HFF-Myc (cell line): Measurements from ENCODE around the gene VAMP8.

ENCODE experiments used
- DNase-seq: peaks from one replicate; pipeline ENCODE4 v3.0.0-alpha.2; 2011; ENCODE audit warnings: low read depth; ENCODE audit errors: extremely low read depth
- H3K4me3 ChIP-seq: replicated peaks from 2 replicates; pipeline ENCODE4 v1.5.1; 2011; ENCODE audit warnings: low read depth, mild to moderate bottlenecking, control low read depth, low read length
- TF ChIP-seq, protein P1 (sequence below): IDR thresholded peaks from 2 replicates; pipeline ENCODE4 v1.5.1; 2012; ENCODE audit warnings: mild to moderate bottlenecking, low read depth, low read length, control low read depth; ENCODE audit errors: missing control alignments

VAMP8 gene

GRCh38 chr2:85547859-85548607, 29.4 kb upstream of the VAMP8 start:
- DNase-seq: no peak
- no peak overlapping the region for H3K4me3 ChIP-seq
- TF ChIP-seq, protein P1, sequence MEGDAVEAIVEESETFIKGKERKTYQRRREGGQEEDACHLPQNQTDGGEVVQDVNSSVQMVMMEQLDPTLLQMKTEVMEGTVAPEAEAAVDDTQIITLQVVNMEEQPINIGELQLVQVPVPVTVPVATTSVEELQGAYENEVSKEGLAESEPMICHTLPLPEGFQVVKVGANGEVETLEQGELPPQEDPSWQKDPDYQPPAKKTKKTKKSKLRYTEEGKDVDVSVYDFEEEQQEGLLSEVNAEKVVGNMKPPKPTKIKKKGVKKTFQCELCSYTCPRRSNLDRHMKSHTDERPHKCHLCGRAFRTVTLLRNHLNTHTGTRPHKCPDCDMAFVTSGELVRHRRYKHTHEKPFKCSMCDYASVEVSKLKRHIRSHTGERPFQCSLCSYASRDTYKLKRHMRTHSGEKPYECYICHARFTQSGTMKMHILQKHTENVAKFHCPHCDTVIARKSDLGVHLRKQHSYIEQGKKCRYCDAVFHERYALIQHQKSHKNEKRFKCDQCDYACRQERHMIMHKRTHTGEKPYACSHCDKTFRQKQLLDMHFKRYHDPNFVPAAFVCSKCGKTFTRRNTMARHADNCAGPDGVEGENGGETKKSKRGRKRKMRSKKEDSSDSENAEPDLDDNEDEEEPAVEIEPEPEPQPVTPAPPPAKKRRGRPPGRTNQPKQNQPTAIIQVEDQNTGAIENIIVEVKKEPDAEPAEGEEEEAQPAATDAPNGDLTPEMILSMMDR: no peak

DNA sequence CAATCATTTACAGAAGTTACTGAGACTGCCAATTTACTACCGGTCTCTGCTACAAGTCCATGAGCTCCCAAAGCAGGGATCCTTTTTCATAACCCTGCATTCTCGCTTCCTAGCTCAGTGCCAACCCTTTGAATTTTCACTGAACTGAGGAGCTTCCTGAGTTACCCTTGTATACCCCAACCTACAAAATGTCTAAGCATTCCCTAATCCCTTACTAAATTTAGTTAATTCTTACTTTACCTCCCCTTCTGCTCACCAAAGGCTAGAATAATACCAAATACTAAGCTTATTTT, 28.8 kb upstream of the VAMP8 start:
- DNase-seq: no peak
- TF ChIP-seq, protein P1: no peak
- no peak overlapping the region for H3K4me3 ChIP-seq

DNA sequence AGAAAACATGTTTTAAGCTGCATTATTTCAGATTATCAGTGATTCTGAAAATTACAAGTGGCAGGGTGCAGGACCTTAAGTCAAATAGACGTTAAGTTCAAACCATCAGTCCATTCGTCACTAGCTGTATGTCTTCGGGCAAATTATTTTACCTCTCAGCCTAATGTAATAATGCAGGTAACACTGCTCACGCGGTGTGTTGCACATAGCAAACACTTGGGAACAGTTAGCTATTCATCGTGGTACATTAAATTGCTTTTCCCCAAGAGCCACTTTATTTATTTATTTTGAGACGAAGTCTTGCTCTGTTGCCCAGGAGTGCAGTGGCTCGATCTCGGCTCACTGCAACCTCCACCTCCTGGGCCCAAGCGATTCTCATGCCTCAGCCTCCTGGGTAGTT, 28.3 kb upstream of the VAMP8 start:
- TF ChIP-seq, protein P1: no peak
- no peak for DNase-seq
- H3K4me3 ChIP-seq: no peak overlapping the region

DNA sequence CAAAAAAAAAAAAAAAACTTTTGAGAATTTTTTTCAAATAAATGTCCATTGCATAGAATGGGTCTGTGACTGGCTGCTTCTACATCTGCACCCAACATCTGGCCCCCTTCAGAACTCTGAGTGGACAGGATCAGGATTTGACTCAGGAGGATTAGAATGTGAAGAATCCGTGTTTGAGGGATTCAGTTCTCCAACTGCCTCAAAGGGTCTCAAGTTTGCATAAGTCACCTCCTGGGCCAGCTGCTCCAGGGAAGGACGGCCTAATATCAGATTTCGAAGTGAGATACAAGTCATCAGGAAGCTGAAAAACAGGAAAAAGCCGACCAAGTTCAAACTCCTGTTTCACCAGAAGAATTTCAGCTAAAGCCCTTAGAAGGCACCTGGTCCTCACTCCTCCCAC, 27.6 kb upstream of the VAMP8 start:
- no peak overlapping the region for H3K4me3 ChIP-seq
- peak; percentile 94 for DNase-seq
- TF ChIP-seq, protein P1: no peak

DNA sequence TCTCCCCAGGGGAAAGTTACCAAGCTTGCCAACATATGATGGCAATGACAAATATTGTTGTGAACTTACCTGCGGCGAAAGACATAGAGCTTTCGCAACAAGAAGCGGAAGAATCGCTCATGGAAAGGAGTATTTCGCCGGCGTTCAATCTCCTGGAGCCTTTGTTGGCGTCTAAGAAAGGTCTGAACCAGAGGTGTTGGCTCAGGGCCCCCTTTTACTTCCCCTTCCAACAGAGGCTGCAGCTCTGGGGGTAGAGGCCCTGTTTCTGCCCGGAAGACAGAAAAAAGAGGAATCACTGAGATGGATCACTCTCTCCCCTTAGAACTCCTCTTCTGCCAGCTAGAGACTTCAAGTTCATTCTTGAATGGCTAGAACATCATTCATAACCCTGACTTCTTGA, 26.9 kb upstream of the VAMP8 start:
- no peak for DNase-seq
- TF ChIP-seq, protein P1: no peak

DNA sequence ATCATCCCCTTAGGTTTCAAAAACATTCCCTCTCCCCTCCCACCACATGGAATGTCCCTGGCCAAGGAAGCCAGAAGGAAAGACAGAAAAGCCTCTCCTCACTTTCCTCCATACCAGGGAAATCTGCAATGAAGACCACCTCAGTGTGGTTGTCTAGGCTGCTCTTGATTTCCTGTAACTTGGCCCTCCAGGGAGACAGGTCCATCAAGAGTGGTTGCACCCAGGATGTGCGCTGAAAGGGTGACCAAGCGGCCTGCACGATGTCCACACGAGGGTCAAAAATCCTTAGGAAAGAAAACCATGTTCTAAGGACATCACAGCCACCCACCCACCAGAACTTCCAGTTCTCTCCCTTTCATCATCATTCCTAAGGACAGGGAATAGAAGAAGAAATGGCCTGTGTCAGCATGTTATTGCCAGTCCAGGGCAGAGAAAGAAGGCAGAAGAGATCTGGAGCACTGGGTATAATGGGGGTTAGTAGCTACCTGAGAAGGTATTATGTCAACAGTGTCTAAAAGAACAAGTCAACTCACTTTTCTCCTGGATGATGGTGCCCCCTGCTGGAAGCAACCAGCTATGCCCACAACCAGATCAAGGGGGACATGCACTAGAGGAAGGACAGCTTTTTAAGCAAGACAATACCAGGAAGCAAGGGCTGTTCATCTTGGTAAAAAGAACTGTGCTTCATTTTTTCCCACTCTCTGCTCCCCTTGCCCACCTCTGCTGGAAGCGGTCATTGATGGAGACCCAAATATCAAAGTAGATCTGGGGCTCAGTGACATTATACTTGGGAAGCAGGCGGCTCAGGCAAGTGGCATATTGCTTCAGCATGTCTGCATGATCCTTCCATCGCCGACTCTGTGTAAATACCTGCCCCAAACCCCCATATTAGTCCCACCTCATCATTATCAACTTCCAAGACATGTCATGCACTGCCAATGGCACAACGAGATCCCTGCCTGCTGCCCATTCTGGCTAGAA, 25.4 kb upstream of the VAMP8 start:
- no peak for DNase-seq
- TF ChIP-seq, protein P1: peak; percentile 90
- no peak overlapping the region for H3K4me3 ChIP-seq

More for the DNA sequence above, 26.9 kb upstream of the VAMP8 start:
- H3K4me3 ChIP-seq: no peak overlapping the region
